Stimulated activated CD8-positive, alpha-beta memory T cell treated with anti-CD3 and anti-CD28 coated beads, Interleukin-4, amount 100 ng/mL, for 1 hour (primary cell): ENCODE measurements around the gene ATXN3L.

Experiments
- DNase-seq, 2 donors: peaks; one replicate each; pipeline ENCODE4 v3.0.0-alpha.2; 2020; ENCODE audit warnings: low read depth in 2 of 2, low spot score in 1 of 2

The ATXN3L gene

DNA sequence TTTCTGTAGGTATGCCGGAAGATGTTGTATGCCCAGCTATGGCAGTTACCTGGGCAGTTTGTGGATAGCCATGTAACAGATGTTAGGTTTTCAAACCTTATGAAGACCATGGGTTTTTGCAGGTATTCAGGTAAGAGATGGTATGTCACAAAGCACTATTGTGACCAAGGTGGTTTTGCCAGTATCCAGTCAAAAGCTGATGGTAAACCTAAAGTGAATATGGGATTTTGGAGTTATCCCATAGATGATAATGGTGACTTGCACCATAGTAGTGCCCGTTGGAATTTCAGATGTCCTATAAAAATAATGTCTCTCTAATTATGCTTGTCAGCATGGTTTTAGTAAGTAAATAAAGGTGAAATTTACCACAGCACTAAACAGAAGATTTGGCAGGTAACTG, at the start of gene ATXN3L:
Gene ATXN3L, minus strand, starts transcription at position 101 of the 400 bp plus-strand sequence. CDS start 119 bp downstream, outside the sequence.
- DNase-seq = no peak

GRCh38 chrX:13369256-13370030, 49.6 kb upstream of the ATXN3L start:
- DNase-seq = no peak

GRCh38 chrX:13367950-13368349, 48.1 kb upstream of the ATXN3L start:
- DNase-seq = no peak

- no peak for DNase-seq
Observed at GRCh38 chrX:13366698-13367097, 46.8 kb upstream of the ATXN3L start.

DNA sequence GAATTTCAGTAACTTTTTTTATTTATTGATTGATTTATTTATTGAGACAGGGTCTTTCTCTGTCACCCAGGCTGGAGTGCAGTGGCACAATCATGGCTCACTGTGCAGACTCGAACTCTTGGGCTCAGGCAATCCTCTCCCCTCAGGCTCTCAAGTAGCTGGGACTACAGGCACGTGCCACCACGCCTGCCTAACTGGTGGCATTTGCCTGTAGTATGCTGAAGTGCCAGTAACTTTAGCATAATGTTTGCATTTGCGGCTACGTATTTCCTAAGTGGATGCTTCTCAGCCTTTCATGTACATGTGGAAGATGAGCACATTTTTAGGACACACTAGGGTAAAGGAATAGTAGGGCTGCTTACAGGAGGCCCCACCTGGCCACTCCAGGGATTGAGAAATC, 45.3 kb upstream of the ATXN3L start:
- DNase-seq = no peak

GRCh38 chrX:13364230-13364857, 44.5 kb upstream of the ATXN3L start:
- no peak for DNase-seq

DNA sequence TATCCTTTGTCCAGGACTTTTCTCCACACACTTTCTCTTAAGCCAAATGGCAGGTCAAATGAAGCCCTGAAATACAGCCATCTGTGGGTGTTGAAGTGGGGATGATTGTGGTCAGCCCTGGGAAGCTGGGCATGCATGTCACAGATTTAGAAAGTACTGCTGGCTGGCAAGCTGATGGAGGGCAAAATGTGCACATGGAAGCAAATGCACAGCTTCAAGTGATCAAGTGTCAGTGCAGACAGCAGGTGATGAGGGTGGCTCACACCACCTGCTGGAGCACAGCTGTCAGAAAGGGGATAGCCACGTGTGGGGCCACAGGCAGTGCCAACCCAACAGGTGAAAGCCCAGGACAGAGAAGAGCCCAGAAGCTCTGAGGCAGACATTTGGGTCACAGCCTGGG, 40.3 kb upstream of the ATXN3L start:
- DNase-seq = no peak

DNA sequence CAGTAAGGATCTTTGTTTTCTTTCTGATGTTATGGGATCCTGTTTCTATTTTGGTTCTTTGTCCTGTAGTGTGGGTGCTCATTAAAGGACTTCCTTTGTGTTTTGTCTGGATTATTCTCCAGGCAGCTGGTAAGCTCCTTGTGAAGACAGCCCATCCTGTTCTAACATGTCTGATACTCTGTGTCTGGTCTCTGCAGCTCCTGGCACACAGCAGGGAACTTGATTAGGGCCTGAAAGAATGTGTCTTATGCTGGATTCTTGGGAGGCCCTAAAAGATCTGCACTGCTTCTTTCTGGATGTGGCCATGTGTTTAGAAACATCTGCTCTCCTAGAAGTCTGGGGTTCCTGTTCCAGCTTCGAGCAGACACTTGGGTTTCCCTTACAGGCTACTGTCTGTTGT, 38.1 kb upstream of the ATXN3L start:
- no peak for DNase-seq

DNA sequence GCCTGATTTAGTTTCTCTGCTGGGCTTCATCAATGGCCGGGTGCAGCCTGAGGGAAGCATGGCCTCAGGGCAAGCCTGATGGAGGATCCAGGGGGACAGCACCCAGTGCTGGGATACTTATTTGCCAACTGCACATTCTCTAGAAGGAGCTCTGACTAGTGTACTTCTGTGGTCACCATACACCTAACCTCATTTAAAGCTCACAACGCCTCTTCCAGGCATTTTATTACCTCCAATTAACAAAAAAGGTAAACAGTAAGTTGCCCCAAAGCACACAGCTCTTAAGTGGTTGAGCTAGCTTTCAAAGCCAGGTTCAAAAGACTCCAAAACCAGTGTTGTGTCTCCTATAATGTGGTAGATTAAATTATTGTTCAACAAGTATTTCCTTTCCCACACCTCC, 26.8 kb upstream of the ATXN3L start:
- DNase-seq = no peak

- DNase-seq = no peak
Observed at GRCh38 chrX:13345438-13345837, 25.6 kb upstream of the ATXN3L start.

- DNase-seq = no peak
Observed at GRCh38 chrX:13345037-13345436, 25.2 kb upstream of the ATXN3L start.

DNA sequence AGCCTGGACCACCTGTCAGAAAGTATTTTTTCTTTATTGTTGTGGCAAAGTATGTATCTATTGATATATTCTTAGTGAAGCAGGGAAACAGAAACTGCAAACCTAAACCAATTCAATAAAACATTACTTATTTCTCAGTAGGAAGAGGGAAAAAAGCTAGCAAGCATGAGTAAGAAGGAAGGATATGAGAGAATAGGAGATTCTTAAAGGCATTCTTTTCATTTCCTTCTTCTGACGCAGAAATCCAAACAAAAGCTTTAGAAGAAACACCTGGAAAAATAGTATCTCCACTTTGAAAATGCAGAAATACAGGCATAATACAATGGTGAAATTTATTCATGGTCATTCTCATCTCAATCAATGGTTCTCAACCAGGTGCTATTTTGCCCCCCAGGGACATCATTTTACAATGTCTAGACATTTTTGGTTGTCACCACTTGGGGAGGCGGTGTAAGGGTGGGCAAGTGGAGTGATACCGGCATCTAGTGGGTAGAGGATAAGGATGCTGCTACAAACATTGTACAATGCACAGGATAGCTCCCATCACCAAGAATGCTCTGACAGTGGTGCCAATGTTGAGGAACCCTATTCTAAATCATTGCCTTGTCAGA, 21.7 kb upstream of the ATXN3L start:
- no peak for DNase-seq

GRCh38 chrX:13340182-13340791, 20.4 kb upstream of the ATXN3L start:
- no peak for DNase-seq

DNA sequence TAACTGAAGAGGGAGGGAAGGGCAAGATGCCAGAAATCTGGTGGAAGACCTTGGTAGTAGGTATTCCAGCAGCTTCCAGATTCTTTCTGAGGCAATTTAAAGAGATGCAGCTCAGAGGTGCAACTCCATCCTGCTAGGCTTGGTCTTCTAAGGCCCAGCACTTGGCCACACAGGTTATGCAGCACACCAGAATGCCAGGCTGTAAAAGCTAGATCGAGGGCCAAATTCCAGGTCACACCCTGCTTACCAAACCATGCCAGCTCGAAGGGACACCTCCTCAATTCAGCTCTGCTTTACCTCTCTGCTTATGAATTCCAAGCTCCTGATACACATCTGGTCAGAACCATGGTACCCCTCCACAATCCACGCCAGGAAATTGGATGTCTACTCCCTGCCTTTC, 19.8 kb upstream of the ATXN3L start:
- no peak for DNase-seq

DNA sequence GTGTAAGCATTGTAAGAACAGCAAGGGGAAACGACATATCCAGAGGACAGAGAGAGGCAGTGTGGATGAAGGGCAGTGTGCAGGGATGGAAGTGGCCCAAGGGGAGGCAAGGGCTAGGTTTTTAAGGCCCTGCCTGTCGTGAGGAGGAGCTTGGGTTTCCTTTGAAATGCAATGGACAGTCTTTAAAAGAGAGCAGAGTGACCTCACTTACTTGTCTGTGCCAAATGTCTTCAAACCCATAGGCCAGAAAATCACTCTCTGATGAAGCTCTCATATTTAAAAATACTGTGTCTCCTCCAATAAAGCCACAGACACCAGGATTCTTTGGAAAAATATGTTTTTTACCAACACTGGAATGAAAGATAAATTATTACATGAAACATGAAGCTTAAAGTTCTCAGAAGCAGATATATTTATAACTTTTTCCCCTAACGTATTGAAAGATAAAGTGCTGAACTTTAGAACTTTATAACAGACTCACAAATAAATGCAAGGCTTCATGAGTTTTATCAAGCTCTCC, 19.2 kb upstream of the ATXN3L start:
- no peak for DNase-seq

- DNase-seq = no peak
Observed at GRCh38 chrX:13334491-13334890, 14.6 kb upstream of the ATXN3L start.

GRCh38 chrX:13330446-13330845, 10.6 kb upstream of the ATXN3L start:
- DNase-seq = no peak

DNA sequence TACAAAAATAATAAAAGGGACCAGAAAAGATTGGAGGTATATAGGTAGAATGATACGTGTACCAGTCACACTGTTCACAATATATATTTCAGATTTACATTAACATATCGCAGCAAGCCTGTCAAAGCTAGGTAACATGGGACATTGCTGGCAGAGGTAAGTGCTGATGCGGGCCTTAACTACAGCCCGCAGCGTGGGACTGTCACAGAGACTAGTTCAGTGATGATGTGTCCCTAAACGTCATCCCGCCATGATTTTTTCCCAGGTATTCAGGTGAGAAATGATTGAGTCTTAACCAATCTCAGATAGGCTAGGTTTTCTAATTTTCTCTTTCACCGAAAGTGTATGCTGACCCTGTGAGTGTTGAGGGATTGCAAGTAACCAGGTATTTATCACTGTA, 7.8 kb upstream of the ATXN3L start:
- DNase-seq = no peak

GRCh38 chrX:13323241-13323640, 3.4 kb upstream of the ATXN3L start:
- DNase-seq = no peak

DNA sequence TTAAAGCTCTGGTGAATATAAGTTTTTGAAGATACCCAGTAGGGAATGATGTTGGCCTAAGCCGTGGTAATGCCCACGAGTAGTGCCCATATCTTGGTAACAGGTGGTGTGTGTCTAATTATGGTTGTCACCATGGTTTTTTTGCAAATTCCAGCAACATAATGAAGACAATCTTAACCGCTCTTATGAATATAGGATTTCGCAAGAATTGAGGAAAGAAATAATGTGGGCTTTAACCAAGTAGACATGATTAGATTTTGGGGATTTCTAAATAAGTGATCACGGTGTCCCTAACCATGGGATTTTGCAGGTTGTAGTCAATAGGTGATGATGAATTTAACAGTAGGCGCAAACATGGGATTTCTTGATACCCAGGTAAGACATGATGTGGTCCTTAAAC, 2.5 kb downstream of the ATXN3L start:
- no peak for DNase-seq

DNA sequence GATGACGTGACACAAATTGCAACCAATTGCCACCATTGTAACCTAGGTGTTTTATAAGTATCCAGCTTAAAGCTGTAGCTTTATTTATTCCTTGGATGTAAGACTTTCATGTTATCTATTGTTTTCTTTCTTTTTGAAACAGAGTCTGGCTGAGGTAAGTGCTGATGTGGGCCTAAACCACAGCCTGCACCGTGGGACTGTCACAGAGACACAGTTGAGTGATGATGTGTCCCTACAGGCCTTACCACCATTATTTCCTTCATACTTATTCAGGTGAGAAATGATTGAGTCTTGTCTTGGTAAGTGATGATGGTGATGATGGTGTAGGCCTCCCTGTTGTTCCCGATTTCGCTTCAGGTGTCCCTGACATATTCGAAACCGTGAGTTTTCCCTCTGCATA, 8.3 kb downstream of the ATXN3L start:
- DNase-seq = no peak

DNA sequence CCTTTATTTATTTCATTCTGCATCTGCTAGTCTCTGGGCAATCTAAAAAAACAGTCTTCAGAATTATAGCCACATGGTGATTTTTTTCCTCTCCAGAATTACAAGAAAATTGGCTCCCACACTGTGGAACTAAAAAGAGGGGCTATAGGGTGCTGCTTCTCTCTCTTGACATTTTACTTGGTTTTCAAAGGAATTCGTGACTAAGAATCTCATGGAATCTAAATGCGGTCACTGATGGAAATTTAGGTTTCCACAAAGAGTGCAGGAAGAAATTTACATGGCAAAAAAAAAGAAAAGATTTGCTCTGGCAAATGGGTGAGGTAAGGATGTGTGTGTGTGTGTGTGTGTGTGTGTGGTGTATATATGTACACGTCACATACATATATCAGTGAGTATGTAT, 10.2 kb downstream of the ATXN3L start:
- DNase-seq = no peak
